CD14-positive monocyte (primary cell): ENCODE data around the gene LAMA1. TPM values are rescaled to one million over a fixed set of nuclear protein-coding genes. Genes with fewer than 3 reads are reported as not detected.

ENCODE experiments used
- DNase-seq, 3 donors: peaks; one replicate each; pipeline ENCODE4 v3.0.0-alpha.2; 2011 to 2022
- H2AFZ ChIP-seq: 2 replicates; pipeline ENCODE4 v1.6.0; 2012; ENCODE audit warnings: mild to moderate bottlenecking, low read depth, low read length, inconsistent platforms; ENCODE audit not compliant: insufficient read depth, poor library complexity, severe bottlenecking
- H3K27ac ChIP-seq, 2 donors: 1 replicate in 1 of 2; 2 replicates in 1 of 2; pipeline ENCODE4 v1.5.1; 2012 to 2013; ENCODE audit warnings: low read length in 2 of 2, control low read depth in 1 of 2, inconsistent platforms in 1 of 2, low read depth in 1 of 2, mild to moderate bottlenecking in 1 of 2
- H3K27me3 ChIP-seq, 2 donors: one replicate each; pipeline versions ENCODE4 v1.6.0 to v1.6.1; 2011 to 2013; ENCODE audit warnings: low read length in 2 of 2; ENCODE audit not compliant: control insufficient read depth in 2 of 2, insufficient read depth in 2 of 2
- H3K36me3 ChIP-seq, 2 donors: replicated peaks in 1 of 2; 1 replicate in 1 of 2; 2 replicates in 1 of 2; pipeline versions ENCODE4 v1.5.1 to v1.6.1; 2012 to 2013; ENCODE audit warnings: low read length in 2 of 2, control low read depth in 1 of 2, inconsistent platforms in 1 of 2, mild to moderate bottlenecking in 1 of 2; ENCODE audit not compliant: insufficient read depth in 2 of 2, control insufficient read depth in 1 of 2
- H3K4me1 ChIP-seq, 2 donors: 1 replicate in 1 of 2; 2 replicates in 1 of 2; pipeline versions ENCODE4 v1.5.1 to v1.6.1; 2012 to 2013; ENCODE audit warnings: low read length in 2 of 2, control low read depth in 1 of 2, inconsistent platforms in 1 of 2, mild to moderate bottlenecking in 1 of 2, moderate library complexity in 1 of 2; ENCODE audit not compliant: insufficient read depth in 2 of 2, control insufficient read depth in 1 of 2
- H3K4me2 ChIP-seq: replicated peaks from 2 replicates; pipeline ENCODE3; 2012; ENCODE audit warnings: low read length, moderate library complexity, mild to moderate bottlenecking; ENCODE audit not compliant: poor library complexity, severe bottlenecking; ENCODE audit errors: extremely low read depth
- H3K4me3 ChIP-seq, 3 experiments: fragments of 200-600 bp in 1 of 3; sonication (generic) in 1 of 3; replicated peaks in 1 of 3; 1 replicate in 2 of 3; 2 replicates in 1 of 3; pipeline ENCODE4 v1.5.1; 2011 to 2013; ENCODE audit warnings: low read length in 3 of 3, mild to moderate bottlenecking in 3 of 3, control low read depth in 2 of 3, low read depth in 2 of 3, inconsistent platforms in 1 of 3, moderate library complexity in 1 of 3
- H3K79me2 ChIP-seq: 2 replicates; pipeline ENCODE4 v1.6.0; 2012; ENCODE audit warnings: mild to moderate bottlenecking, control low read depth, inconsistent platforms, low read length, moderate library complexity; ENCODE audit not compliant: insufficient read depth
- H3K9ac ChIP-seq: 2 replicates; pipeline ENCODE4 v1.6.0; 2017; ENCODE audit warnings: low read length, mild to moderate bottlenecking; ENCODE audit not compliant: insufficient read depth, poor library complexity, severe bottlenecking
- H3K9me3 ChIP-seq, 2 donors: replicated peaks in 1 of 2; 1 replicate in 1 of 2; 2 replicates in 1 of 2; pipeline versions ENCODE4 v1.5.1 to v1.6.1; 2012 to 2013; ENCODE audit warnings: low read length in 2 of 2, control low read depth in 1 of 2; ENCODE audit not compliant: control insufficient read depth in 1 of 2, insufficient read depth in 1 of 2
- H4K20me1 ChIP-seq: 2 replicates; pipeline ENCODE4 v1.6.0; 2012; ENCODE audit warnings: mild to moderate bottlenecking, low read length, control low read depth, moderate library complexity; ENCODE audit not compliant: insufficient read depth
- H3K27ac Mint-ChIP-seq, 7 donors: one replicate each; pipeline ENCODE4 v1.8.0; 2020; ENCODE audit warnings: mild to moderate bottlenecking in 7 of 7, mixed read lengths in 7 of 7, moderate library complexity in 6 of 7, inconsistent platforms in 2 of 7
- H3K27me3 Mint-ChIP-seq, 3 donors: one replicate each; pipeline ENCODE4 v1.8.0; 2021 to 2022; ENCODE audit warnings: low read depth in 3 of 3, mild to moderate bottlenecking in 3 of 3, mixed read lengths in 3 of 3, moderate library complexity in 3 of 3, inconsistent platforms in 1 of 3
- H3K36me3 Mint-ChIP-seq, 2 donors: one replicate each; pipeline ENCODE4 v1.8.0; 2020; ENCODE audit warnings: mixed read lengths in 2 of 2, inconsistent platforms in 1 of 2, mild to moderate bottlenecking in 1 of 2
- H3K4me1 Mint-ChIP-seq: one replicate; pipeline ENCODE4 v1.8.0; 2020; ENCODE audit warnings: mild to moderate bottlenecking, mixed read lengths
- H3K4me3 Mint-ChIP-seq, 2 donors: one replicate each; pipeline ENCODE4 v1.8.0; 2020; ENCODE audit warnings: mild to moderate bottlenecking in 2 of 2, mixed read lengths in 2 of 2, moderate library complexity in 1 of 2
- H3K9me3 Mint-ChIP-seq, 7 donors: one replicate each; pipeline ENCODE4 v1.8.0; 2020 to 2022; ENCODE audit warnings: mixed read lengths in 7 of 7, mild to moderate bottlenecking in 6 of 7, moderate library complexity in 6 of 7, inconsistent platforms in 2 of 7
- WGBS: methylation state at CpG from one replicate; pipeline ENCODE4 v1.1.5; 2013; ENCODE audit warnings: missing lambda C conversion rate; ENCODE audit not compliant: insufficient coverage; 5-methylcytosine and 5-hydroxymethylcytosine counted together
- intact Hi-C, 2 donors: fragments of 100-400 bp; cut with micrococcal nuclease; formaldehyde crosslinking; loops; one replicate each; pipeline versions ENCODE4 v1.15.0 to v1.15.1; 2023
- polyA plus RNA-seq, 3 donors: library from polyadenylated mRNA; depleted of rRNA in 1 of 3; unstranded in 2 of 3; stranded (reverse) in 1 of 3; fragments of 300-500 nt in 2 of 3; fragments of >200 nt in 1 of 3; fragmentation: Illumina TruSeq in 2 of 3; gene quantifications; 1 replicate in 2 of 3; 2 replicates in 1 of 3; pipeline ENCODE4 v1.2.3, GENCODE V29; 2012 to 2021
- TF ChIP-seq, protein P1 (sequence below): fragments of 200-600 bp; IDR thresholded peaks from one replicate; pipeline ENCODE4 v1.8.0; 2022; ENCODE audit warnings: antibody characterized with exemption, mild to moderate bottlenecking

LAMA1 gene
- polyA plus RNA-seq, 3 donors, result not detected

DNA sequence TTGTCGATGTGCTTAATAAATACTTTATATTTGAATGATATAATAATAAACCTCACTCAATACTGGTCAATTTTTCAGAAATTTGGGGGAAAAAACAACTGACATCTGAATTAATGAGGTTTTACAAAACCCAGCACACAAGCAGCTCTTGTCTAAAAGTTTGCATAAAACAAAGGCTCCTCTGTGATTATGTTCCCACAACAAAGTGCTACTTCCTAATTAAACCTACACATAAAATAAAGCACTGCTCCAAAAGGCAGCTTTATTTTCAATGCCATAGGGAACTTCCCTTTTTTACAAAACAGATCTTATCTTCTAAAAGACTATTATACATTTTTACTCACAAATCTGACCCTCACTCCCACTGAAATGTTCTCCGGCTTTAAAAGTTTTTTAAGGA is 47.1 kb downstream of the LAMA1 start:
- H3K27ac Mint-ChIP-seq, result no peak overlapping the region

GRCh38 chr18:7068871-7069590 is 48.6 kb downstream of the LAMA1 start:
- Mint-ChIP-seq H3K36me3 (no peaks in the 10 kb centered on the region), H3K27ac (no peak overlapping the region), H3K27me3 (peaks cover 2 to 8% (median 4%) of the 10 kb centered on the region in 3 donors), H3K9me3 (peaks cover 0 to 1% (median 0%) of the 10 kb centered on the region in 7 donors), H3K4me3 (no peak overlapping the region), H3K4me1 (no peaks in the 10 kb centered on the region)
- Histone ChIP-seq H4K20me1 (no peaks in the 10 kb centered on the region), H3K27me3 (no peaks in the 10 kb centered on the region), H3K79me2 (no peaks in the 10 kb centered on the region), H3K9me3 (no peaks in the 10 kb centered on the region), H3K36me3 (no peaks in the 10 kb centered on the region), H3K4me2 (no peak overlapping the region), H3K4me1 (no peaks in the 10 kb centered on the region), H3K4me3 (no peak overlapping the region), H3K9ac (no peak overlapping the region), H3K27ac (no peak overlapping the region), H2AFZ (no peak overlapping the region)
- DNase-seq, result no peak
- intact Hi-C loops, result no loop called here
- WGBS, result 96% methylated on average over 8 of the region's 9 CpGs
- TF ChIP-seq, protein P1, sequence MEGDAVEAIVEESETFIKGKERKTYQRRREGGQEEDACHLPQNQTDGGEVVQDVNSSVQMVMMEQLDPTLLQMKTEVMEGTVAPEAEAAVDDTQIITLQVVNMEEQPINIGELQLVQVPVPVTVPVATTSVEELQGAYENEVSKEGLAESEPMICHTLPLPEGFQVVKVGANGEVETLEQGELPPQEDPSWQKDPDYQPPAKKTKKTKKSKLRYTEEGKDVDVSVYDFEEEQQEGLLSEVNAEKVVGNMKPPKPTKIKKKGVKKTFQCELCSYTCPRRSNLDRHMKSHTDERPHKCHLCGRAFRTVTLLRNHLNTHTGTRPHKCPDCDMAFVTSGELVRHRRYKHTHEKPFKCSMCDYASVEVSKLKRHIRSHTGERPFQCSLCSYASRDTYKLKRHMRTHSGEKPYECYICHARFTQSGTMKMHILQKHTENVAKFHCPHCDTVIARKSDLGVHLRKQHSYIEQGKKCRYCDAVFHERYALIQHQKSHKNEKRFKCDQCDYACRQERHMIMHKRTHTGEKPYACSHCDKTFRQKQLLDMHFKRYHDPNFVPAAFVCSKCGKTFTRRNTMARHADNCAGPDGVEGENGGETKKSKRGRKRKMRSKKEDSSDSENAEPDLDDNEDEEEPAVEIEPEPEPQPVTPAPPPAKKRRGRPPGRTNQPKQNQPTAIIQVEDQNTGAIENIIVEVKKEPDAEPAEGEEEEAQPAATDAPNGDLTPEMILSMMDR, result no peak

More for the DNA sequence above, 47.1 kb downstream of the LAMA1 start:
- WGBS, result no CpG with 5 or more reads among the region's 2 CpGs
- DNase-seq, result no peak
- Histone ChIP-seq H3K79me2 (no peaks in the 10 kb centered on the region), H3K27ac (no peak overlapping the region), H4K20me1 (no peaks in the 10 kb centered on the region), H3K4me3 (no peak overlapping the region), H3K4me1 (no peaks in the 10 kb centered on the region), H3K4me2 (no peak overlapping the region), H3K9me3 (no peaks in the 10 kb centered on the region), H3K27me3 (no peaks in the 10 kb centered on the region), H3K36me3 (no peaks in the 10 kb centered on the region), H3K9ac (no peak overlapping the region), H2AFZ (no peak overlapping the region)
- Mint-ChIP-seq H3K9me3 (peaks cover 0 to 1% (median 0%) of the 10 kb centered on the region in 7 donors), H3K4me3 (no peak overlapping the region), H3K4me1 (no peaks in the 10 kb centered on the region), H3K27me3 (peaks cover 2 to 8% (median 4%) of the 10 kb centered on the region in 3 donors), H3K36me3 (no peaks in the 10 kb centered on the region)
- intact Hi-C loops, result no loop called here
- TF ChIP-seq, protein P1, result no peak
